Measurements from ENCODE around the gene MYOG. TPM values are rescaled to one million over a fixed set of nuclear protein-coding genes. Genes with fewer than 3 reads are reported as not detected.

The MYOG gene
- total RNA-seq, 1 experiment from 2014 or later = not detected

- TF ChIP-seq CTCF (IDR thresholded peaks at IDR 0.05; ENCODE audit: unreplicated experiment) = no peak
- no TSS peak for BruUV-seq (replicated peaks)
- H3K4me3 Mint-ChIP-seq (ENCODE audit: low read depth, unreplicated experiment) = no peak overlapping the region
Observed at GRCh38 chr1:203075236-203076030, 10.4 kb downstream of the MYOG start.

GRCh38 chr1:203074610-203075009 lies 11.2 kb downstream of the MYOG start:
- intact Hi-C loops (cut with micrococcal nuclease; ENCODE audit: unreplicated experiment) = no loop called here
- Mint-ChIP-seq H3K4me1 (ENCODE audit: low read depth, unreplicated experiment) (no peaks in the 10 kb centered on the region), H3K27ac (ENCODE audit: unreplicated experiment) (no peak overlapping the region), H3K27me3 (ENCODE audit: unreplicated experiment) (peaks cover 89% of the 10 kb centered on the region), H3K9me3 (ENCODE audit: low read depth, unreplicated experiment) (no peaks in the 10 kb centered on the region), H3K4me3 (ENCODE audit: low read depth, unreplicated experiment) (no peak overlapping the region), H3K36me3 (ENCODE audit: insufficient read depth, unreplicated experiment) (no peaks in the 10 kb centered on the region)
- CTCF ChIA-PET = no interaction called here
- no peak for DNase-seq
- TF ChIP-seq CTCF (IDR thresholded peaks at IDR 0.05; ENCODE audit: unreplicated experiment) = no peak
- BruUV-seq (replicated peaks) = no TSS peak

More at GRCh38 chr1:203075236-203076030, 10.4 kb downstream of the MYOG start:
- intact Hi-C loops (cut with micrococcal nuclease; ENCODE audit: unreplicated experiment) = no loop called here
- H3K27me3 Mint-ChIP-seq (ENCODE audit: unreplicated experiment) = peaks cover 89% of the 10 kb centered on the region
- CTCF ChIA-PET = no interaction called here
- no peak overlapping the region for H3K27ac Mint-ChIP-seq (ENCODE audit: unreplicated experiment)
- DNase-seq = no peak
- no peaks in the 10 kb centered on the region for H3K36me3 Mint-ChIP-seq (ENCODE audit: insufficient read depth, unreplicated experiment)
- no peaks in the 10 kb centered on the region for H3K4me1 Mint-ChIP-seq (ENCODE audit: low read depth, unreplicated experiment)
- H3K9me3 Mint-ChIP-seq (ENCODE audit: low read depth, unreplicated experiment) = no peaks in the 10 kb centered on the region

- Mint-ChIP-seq H3K27me3 (ENCODE audit: unreplicated experiment) (peaks cover 89% of the 10 kb centered on the region), H3K4me3 (ENCODE audit: low read depth, unreplicated experiment) (no peak overlapping the region), H3K27ac (ENCODE audit: unreplicated experiment) (no peak overlapping the region), H3K36me3 (ENCODE audit: insufficient read depth, unreplicated experiment) (no peaks in the 10 kb centered on the region), H3K4me1 (ENCODE audit: low read depth, unreplicated experiment) (no peaks in the 10 kb centered on the region), H3K9me3 (ENCODE audit: low read depth, unreplicated experiment) (no peaks in the 10 kb centered on the region)
- intact Hi-C loops (cut with micrococcal nuclease; ENCODE audit: unreplicated experiment) = no loop called here
- TF ChIP-seq CTCF (IDR thresholded peaks at IDR 0.05; ENCODE audit: unreplicated experiment) = no peak
- CTCF ChIA-PET = no interaction called here
- no TSS peak for BruUV-seq (replicated peaks)
- no peak for DNase-seq
Observed at GRCh38 chr1:203073469-203073868, 12.3 kb downstream of the MYOG start.

GRCh38 chr1:203072911-203073310 lies 12.9 kb downstream of the MYOG start:
- H3K36me3 Mint-ChIP-seq (ENCODE audit: insufficient read depth, unreplicated experiment) = no peaks in the 10 kb centered on the region
- H3K4me3 Mint-ChIP-seq (ENCODE audit: low read depth, unreplicated experiment) = no peak overlapping the region
- H3K27me3 Mint-ChIP-seq (ENCODE audit: unreplicated experiment) = peaks cover 89% of the 10 kb centered on the region
- no peak for TF ChIP-seq CTCF (IDR thresholded peaks at IDR 0.05; ENCODE audit: unreplicated experiment)
- H3K9me3 Mint-ChIP-seq (ENCODE audit: low read depth, unreplicated experiment) = no peaks in the 10 kb centered on the region
- BruUV-seq (replicated peaks) = no TSS peak
- H3K4me1 Mint-ChIP-seq (ENCODE audit: low read depth, unreplicated experiment) = no peaks in the 10 kb centered on the region
- intact Hi-C loops (cut with micrococcal nuclease; ENCODE audit: unreplicated experiment) = no loop called here
- CTCF ChIA-PET = interaction anchor here (0.7 kb wide), 1 partner anchor 177 kb away, joined by 7 read pairs; no protein-coding TSS in a partner anchor
- no peak overlapping the region for H3K27ac Mint-ChIP-seq (ENCODE audit: unreplicated experiment)
- no peak for DNase-seq
